Measurements from ENCODE around the gene SIPA1L3.

SIPA1L3 gene

DNA sequence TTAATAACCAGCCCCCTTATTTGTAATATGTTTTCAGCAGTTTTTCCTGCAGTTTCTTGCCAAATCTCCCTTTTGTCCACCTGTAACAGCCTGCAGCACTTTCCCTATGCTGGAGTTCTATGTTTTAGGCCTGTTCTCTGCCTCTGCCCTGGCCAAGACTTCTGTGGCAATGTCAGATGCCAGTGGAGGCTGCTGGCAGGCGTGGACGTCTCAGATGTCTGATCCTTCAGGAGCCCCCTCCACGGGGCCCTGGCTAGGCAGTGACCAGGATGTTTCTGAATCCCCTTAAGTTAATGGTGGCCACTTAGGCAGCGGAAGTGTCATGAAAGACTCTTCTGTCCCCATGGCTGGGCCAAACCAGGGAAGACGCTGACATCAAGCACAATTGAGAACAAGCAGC lies 40.8 kb downstream of the SIPA1L3 start:
- DNase-seq (ENCODE audit: low read depth in 2 of 2) = no peak

DNA sequence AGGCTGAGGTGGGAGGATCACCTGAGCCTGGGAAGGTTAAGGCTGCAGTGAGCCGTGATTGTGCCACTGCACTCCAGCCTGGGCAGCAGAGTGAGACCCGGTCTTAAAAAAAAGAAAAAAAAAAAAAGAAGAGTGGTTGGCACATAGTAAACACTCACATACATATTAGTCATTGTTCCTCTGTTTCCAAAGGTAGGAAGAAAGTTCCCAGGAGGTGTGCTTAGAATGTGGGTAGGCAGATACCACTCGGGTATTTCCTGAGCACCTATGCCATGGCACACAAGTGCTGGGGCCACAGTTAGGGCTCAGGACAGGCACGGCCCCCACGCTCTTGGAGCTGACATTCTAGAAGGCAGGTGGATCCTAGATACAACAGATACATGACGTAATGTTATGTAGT lies 41.4 kb downstream of the SIPA1L3 start:
- DNase-seq (ENCODE audit: low read depth in 2 of 2) = no peak

DNA sequence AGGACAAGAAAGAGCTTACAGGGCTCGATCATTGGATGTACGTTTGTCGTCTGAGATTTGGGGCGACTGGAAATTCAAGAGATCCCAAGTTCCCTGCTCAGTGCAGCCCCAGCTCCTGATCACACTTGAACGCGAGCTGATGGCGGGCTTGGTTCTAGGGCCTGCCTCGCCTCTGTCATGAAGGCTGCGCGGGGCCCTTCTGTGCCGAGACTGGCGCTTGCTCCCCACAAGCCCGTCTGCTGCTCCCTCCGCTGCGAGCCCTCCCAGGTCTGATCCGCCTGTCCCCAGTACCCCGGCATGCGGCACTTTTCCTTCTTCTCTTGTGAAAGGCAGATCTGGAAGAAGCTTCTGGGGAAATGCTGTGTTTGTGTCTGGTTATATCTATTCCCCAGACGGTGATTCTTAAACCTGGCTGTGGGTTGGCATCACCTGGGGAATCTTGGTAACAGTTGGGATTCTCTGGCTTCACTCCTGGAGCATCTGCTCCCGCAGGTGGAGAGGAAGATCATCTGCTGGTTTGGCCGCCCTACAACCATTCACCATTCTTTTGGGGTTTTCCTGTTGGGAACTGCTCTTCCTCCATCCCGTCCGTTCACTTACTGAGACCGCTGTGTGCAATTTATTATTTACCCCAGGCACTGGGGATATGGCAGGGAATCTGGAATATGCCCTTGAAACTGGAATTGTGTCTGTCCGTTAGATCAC lies 43.6 kb downstream of the SIPA1L3 start:
- no peak for DNase-seq (ENCODE audit: low read depth in 2 of 2)

GRCh38 chr19:37951816-37952210 lies 44.8 kb downstream of the SIPA1L3 start:
- no peak for DNase-seq (ENCODE audit: low read depth in 2 of 2)

DNA sequence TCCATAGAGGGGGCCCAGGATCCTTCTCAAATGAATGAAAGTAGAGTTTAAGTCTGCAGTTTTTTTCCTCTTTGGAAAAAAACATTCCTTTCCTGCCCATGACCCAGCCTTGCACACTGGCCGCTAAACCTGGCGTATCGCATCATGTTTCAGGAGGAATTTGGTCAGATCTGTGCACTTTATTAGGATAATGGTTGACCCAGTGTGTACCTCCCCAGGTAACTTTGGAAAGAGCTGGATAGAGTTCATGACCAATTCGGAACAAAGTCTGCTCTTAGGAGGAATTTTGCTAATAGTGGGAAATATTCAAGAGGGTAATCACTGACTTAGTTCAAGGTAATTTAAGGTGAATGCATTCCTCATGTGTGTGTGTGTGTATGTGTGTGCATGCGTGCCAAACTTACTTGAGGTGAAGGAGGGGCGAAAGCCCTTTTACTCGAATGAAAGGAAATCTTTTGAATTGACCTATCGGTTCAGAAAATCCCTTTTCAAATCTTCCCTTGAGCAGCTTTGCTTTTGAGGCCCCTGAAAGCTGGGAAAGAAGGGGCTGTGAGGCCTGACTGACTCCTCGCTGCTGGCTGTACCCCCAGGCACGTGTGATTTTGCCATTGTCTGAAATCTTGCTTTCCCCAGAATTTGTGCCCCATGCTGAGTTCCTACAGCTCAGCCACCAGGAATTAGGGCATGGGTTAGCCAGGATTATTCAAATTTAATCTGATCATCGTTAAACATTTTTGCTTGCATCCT lies 46.3 kb downstream of the SIPA1L3 start:
- DNase-seq (ENCODE audit: low read depth in 2 of 2) = no peak

DNA sequence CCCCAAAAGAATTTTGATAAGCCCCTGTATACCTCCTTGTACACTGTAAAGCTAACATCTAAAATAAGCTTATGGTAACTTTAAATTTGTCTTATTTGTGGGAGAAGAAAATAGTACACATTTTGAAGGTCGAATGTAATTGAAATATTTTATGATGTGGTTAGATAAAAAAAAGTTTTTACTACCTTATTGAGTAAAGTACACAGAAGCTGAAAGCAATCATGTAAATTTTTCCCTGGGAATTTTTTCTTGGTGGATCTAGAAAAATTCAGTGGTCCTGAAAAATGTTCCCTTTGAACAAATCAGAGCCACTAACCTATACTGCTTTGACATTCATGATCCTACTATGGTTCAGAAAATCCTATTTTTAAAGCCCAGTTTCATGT lies 46.9 kb downstream of the SIPA1L3 start:
- no peak for DNase-seq (ENCODE audit: low read depth in 2 of 2)

DNA sequence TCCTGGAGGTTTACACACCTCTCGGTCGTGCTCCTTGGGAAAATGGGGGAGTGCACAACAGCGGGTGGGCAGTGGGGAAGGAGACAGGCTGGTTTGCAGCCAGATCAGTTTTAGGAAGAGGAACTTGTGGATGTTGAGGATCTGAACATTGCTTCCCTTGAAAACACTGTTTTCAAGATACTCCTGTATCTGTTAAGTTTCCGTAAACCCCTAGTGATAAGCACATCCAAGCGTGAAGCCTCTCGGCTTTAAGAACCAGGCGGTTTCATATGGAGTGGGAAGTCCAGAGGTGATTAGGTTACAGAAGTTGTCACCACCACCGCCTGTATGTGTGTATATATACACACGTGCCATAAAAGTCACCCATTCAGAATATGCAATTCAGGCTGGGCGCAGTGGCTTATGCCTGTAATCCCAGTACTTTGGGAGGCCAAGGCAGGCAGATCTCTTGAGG lies 47.4 kb downstream of the SIPA1L3 start:
- no peak for DNase-seq (ENCODE audit: low read depth in 2 of 2)

DNA sequence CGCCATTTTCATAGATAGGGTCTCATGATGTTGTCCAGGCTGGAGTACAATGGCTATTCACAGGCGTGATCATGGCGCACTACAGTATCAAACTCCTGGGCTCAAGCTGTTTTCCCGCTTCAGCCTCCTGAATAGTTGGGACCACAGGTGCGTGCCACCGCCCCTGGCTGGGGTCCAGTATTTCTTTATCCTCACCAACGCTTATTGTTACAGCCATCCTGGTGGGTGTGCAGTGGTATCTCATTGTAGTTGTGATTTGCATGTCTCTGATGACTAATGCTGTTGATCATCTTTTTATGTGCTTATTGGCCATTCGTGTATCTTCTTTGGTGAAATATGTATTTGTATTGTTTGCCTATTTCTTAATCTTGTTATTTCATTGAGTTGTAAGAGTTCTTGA lies 49.0 kb downstream of the SIPA1L3 start:
- DNase-seq (ENCODE audit: low read depth in 2 of 2) = no peak

DNA sequence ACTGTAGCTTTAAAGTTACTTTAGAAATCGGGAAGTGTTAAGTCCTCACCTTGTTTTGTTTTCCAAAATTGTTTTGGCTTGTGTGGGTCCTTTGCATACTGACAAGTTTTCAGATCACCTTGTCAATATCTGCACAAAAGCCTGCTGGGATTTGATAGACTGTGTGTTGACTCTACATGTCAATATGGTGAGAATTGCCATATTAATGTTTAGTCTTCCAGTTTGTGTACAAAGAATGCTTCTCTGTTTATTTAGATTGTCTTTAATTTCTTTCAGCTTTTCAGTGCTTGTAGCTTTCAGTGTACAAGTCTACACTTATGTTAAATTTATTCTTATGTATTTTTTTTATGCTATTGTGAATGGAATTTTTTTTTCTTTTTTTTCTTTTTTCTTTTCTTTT lies 50.2 kb downstream of the SIPA1L3 start:
- DNase-seq (ENCODE audit: low read depth in 2 of 2) = no peak

DNA sequence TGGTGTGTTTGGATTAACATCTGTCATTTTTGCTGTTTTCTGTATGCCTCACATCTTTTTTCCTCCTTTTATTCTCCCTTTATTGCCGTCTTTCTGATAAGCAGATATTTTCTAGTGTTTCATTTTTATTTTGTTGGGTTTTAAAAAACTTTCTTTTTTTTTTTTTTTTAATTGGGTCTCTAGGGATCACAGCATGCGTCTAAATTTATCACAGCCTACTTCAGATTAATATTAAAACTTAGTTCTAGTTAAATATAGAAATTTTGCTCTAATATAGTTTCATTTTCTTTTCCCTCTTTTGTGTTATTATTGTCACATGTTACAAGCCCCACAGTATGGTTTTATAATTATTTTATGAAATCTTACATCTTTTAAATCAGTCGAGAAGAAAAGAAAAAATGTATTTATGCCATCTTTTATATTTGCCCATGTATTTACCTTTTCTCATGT lies 52.7 kb downstream of the SIPA1L3 start:
- DNase-seq (ENCODE audit: low read depth in 2 of 2) = no peak

DNA sequence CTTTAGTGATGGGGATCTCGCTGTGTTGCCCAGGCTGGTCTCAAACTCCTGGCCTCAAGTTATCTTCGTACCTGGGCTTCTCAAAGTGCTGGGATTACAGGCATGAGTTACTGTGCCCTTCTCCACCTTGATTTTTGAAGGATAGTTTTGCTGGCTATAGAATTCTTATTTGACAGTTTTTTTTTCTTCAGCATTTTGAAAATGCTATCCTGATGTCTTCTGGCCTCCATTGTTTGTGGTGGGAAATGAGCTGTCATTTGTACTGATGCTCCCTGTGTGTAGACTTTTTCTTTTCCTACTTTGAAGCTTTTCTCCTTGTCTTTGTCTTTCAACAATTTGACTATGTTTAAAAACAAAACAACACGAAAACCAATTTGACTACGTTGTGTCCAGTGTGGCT lies 54.2 kb downstream of the SIPA1L3 start:
- DNase-seq (ENCODE audit: low read depth in 2 of 2) = no peak

DNA sequence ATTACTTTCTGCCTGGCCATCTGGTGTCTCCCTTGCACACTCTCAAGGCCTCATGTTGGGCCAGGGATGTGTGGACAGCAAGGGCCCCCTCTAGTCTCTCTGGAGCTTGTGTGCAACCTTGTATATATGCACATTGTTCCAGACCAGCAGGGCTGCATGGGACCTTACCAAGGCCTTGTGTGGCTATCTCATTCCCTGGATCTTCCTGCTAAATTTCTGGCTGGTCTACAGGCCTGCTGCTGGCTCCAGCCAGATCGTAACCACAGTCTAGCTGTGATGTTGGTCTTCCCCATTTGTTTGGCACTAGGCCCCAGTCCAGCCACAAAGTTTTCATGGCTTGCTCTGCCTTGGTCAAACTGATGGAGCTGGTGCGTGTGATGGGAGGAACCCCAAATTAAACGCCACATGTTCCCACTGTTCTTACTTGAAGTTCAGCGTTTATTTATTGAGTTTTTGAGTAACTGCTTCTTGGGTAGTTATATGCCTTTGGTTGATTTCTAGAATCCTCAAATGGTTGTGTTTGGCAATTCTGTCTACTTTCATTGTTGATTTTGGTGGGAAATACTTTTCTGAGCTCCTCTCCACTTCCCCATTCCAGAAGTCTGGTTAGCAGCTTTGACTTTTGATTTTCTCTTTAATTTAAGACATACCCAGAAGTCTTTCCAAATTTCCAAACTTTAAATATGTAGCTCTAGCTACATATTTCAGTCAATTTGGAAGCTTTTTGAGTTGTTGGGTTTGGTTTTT lies 56.4 kb downstream of the SIPA1L3 start:
- DNase-seq (ENCODE audit: low read depth in 2 of 2) = no peak

GRCh38 chr19:37964109-37964508 lies 57.1 kb downstream of the SIPA1L3 start:
- no peak for DNase-seq (ENCODE audit: low read depth in 2 of 2)

DNA sequence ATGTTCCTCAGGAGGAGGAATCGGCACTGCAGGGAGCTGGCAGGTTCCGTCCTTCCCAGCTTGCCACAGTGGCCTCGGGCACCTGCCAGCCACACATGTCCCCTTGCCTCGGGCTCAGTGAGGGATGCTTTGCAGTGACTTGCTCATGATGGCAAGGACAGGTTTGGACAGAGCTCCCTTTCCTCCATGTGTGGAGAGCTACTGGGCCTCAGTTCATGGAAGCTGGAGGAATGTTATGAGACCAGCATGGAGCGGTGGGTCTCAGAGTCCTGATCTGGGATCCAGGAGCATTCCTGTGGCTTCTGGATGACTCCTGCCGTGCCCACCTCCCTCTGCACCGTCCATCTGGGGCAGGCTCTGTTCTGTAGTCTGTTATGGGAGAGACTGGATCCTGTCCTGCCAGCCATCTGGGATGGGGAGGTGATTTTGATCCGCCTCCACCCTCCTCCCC lies 59.2 kb downstream of the SIPA1L3 start:
- no peak for DNase-seq (ENCODE audit: low read depth in 2 of 2)

DNA sequence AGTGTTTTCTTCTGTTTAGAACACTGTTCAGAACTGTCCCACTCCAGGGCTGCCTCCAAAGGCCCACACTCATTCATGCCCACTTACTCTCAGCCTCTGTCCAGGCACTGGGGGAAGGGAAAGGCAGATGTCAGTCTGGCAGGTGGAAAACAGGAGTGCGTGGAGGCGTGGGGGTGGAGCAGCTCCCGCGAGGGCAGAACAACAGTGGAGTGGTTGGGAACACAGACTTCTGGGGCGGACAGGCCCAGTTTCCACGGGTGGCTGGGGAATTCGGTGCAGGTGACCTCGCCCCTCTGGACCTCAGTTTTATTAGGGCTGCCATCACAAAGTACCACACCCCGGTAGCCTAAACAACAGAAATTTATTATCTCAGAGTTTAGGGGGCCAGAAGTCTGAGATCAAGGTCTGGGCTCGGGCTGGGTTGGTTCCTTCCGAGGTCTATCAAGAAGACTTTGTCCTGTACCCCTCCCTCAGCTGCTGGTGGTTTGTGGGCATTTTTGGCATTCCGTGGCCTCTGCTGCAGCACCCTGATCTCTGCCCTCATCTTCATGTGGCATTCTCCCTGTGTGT lies 59.7 kb downstream of the SIPA1L3 start:
- no peak for DNase-seq (ENCODE audit: low read depth in 2 of 2)

- no peak for DNase-seq (ENCODE audit: low read depth in 2 of 2)
Observed at GRCh38 chr19:37969695-37970094, 62.7 kb downstream of the SIPA1L3 start.

- DNase-seq (ENCODE audit: low read depth in 2 of 2) = no peak
Observed at GRCh38 chr19:37970699-37971098, 63.7 kb downstream of the SIPA1L3 start.

GRCh38 chr19:37972803-37973202 lies 65.8 kb downstream of the SIPA1L3 start:
- DNase-seq (ENCODE audit: low read depth in 2 of 2) = no peak

- DNase-seq (ENCODE audit: low read depth in 2 of 2) = no peak
Observed at GRCh38 chr19:37973666-37974065, 66.7 kb downstream of the SIPA1L3 start.

GRCh38 chr19:37975071-37975470 lies 68.1 kb downstream of the SIPA1L3 start:
- no peak for DNase-seq (ENCODE audit: low read depth in 2 of 2)

- no peak for DNase-seq (ENCODE audit: low read depth in 2 of 2)
Observed at GRCh38 chr19:37975596-37976515, 68.8 kb downstream of the SIPA1L3 start.
